SKM-1 (cell line): ENCODE data around the gene SPTBN4.
A peak's percentile ranks its signal among the peaks of the same experiment; 100 is the strongest.
"Not testable (repeated sequence)": the region's sequence is repeated elsewhere in the genome, so short reads cannot be mapped to it uniquely, and the experiment has no call there.

ENCODE experiments used
- DNase-seq: peaks from one replicate; lab custom pipeline; 2025; ENCODE audit not compliant: unreplicated experiment; lab: John Stamatoyannopoulos, UW

SPTBN4 gene

GRCh38 chr19:40528078-40528477, 61.3 kb downstream of the SPTBN4 start:
- no peak for DNase-seq

GRCh38 chr19:40528533-40529092, 61.8 kb downstream of the SPTBN4 start:
- no peak for DNase-seq

- peak; percentile 59 for DNase-seq
Measured at GRCh38 chr19:40529093-40529954, 62.5 kb downstream of the SPTBN4 start.

GRCh38 chr19:40530091-40530901, 63.5 kb downstream of the SPTBN4 start:
- no peak for DNase-seq

- DNase-seq: no peak
Measured at GRCh38 chr19:40533508-40533907, 66.7 kb downstream of the SPTBN4 start.

GRCh38 chr19:40534148-40534547, 67.3 kb downstream of the SPTBN4 start:
- DNase-seq: no peak

GRCh38 chr19:40539070-40539469, 72.3 kb downstream of the SPTBN4 start:
- no peak for DNase-seq

GRCh38 chr19:40542202-40542859, 75.5 kb downstream of the SPTBN4 start:
- no peak for DNase-seq

- no peak for DNase-seq
Measured at GRCh38 chr19:40543029-40543597, 76.3 kb downstream of the SPTBN4 start.

GRCh38 chr19:40546153-40546841, 79.5 kb downstream of the SPTBN4 start:
- DNase-seq: not testable (repeated sequence)

- DNase-seq: not testable (repeated sequence)
Measured at GRCh38 chr19:40547190-40547589, 80.4 kb downstream of the SPTBN4 start.

- no peak for DNase-seq
Measured at GRCh38 chr19:40547836-40548235, 81.0 kb downstream of the SPTBN4 start.

- no peak for DNase-seq
Measured at GRCh38 chr19:40549007-40549708, 82.4 kb downstream of the SPTBN4 start.

GRCh38 chr19:40550951-40551350, 84.2 kb downstream of the SPTBN4 start:
- DNase-seq: no peak

- no peak for DNase-seq
Measured at GRCh38 chr19:40552848-40553247, 86.0 kb downstream of the SPTBN4 start.

- no peak for DNase-seq
Measured at GRCh38 chr19:40553885-40554857, 87.4 kb downstream of the SPTBN4 start.

- no peak for DNase-seq
Measured at GRCh38 chr19:40555978-40556689, 89.3 kb downstream of the SPTBN4 start.
